ENCODE data around the gene TANGO6. TPM values are rescaled to one million over a fixed set of nuclear protein-coding genes. Genes with fewer than 3 reads are reported as not detected.

TANGO6 gene
- total RNA-seq, 1 donor from 2014 or later, result 12.8 TPM

GRCh38 chr16:68934402-68934801, 91.1 kb downstream of the TANGO6 start:
- Mint-ChIP-seq H3K4me3 (no peak overlapping the region), H3K27me3 (ENCODE audit: insufficient read depth, low read depth) (no peaks in the 10 kb centered on the region), H3K27ac (no peak overlapping the region), H3K4me1 (no peaks in the 10 kb centered on the region), H3K9me3 (no peaks in the 10 kb centered on the region), H3K36me3 (peaks cover 18% of the 10 kb centered on the region)
- Histone ChIP-seq H3K27me3 (no peaks in the 10 kb centered on the region), H4K20me1 (ENCODE audit: low read depth) (no peaks in the 10 kb centered on the region), H3K27ac (no peak overlapping the region), H3K4me1 (no peaks in the 10 kb centered on the region), H2AFZ (replicated peaks) (no peak overlapping the region), H3K9ac (no peak overlapping the region), H3K4me2 (no peak overlapping the region), H3K79me2 (ENCODE audit: low read depth) (no peaks in the 10 kb centered on the region), H3K4me3 (no peak overlapping the region), H3F3A (ENCODE audit: low read depth) (no peaks in the 10 kb centered on the region), H3K36me3 (no peaks in the 10 kb centered on the region), H3K9me3 (ENCODE audit: low read depth) (no peaks in the 10 kb centered on the region)
- no peak for DNase-seq (ENCODE audit: low spot score)
- TF ChIP-seq CTCF (IDR thresholded peaks at IDR 0.05), result no peak
- no peak for TF ChIP-seq EZH2phosphoT487 (IDR thresholded peaks at IDR 0.05)
- no peak for TF ChIP-seq EZH2 (IDR thresholded peaks at IDR 0.05)

- no peak overlapping the region for H3K27ac Mint-ChIP-seq
Observed at GRCh38 chr16:68935008-68935407, 91.7 kb downstream of the TANGO6 start.

GRCh38 chr16:68936736-68937631, 93.7 kb downstream of the TANGO6 start:
- H3F3A ChIP-seq (ENCODE audit: low read depth), result no peaks in the 10 kb centered on the region
- Mint-ChIP-seq H3K27ac (no peak overlapping the region), H3K27me3 (ENCODE audit: insufficient read depth, low read depth) (no peaks in the 10 kb centered on the region), H3K4me1 (no peaks in the 10 kb centered on the region), H3K9me3 (no peaks in the 10 kb centered on the region), H3K4me3 (no peak overlapping the region), H3K36me3 (peaks cover 7% of the 10 kb centered on the region)
- no peak overlapping the region for H2AFZ ChIP-seq (replicated peaks)
- H3K9ac ChIP-seq, result no peak overlapping the region
- no peaks in the 10 kb centered on the region for H3K27me3 ChIP-seq
- H3K4me2 ChIP-seq, result no peak overlapping the region
- peak overlapping the region; percentile 41 for H3K27ac ChIP-seq
- H3K4me1 ChIP-seq, result no peaks in the 10 kb centered on the region
- no peak overlapping the region for H3K4me3 ChIP-seq
- no peaks in the 10 kb centered on the region for H4K20me1 ChIP-seq (ENCODE audit: low read depth)
- no peak for DNase-seq (ENCODE audit: low spot score)
- H3K36me3 ChIP-seq, result no peaks in the 10 kb centered on the region
- no peaks in the 10 kb centered on the region for H3K9me3 ChIP-seq (ENCODE audit: low read depth)
- no peak for TF ChIP-seq CTCF (IDR thresholded peaks at IDR 0.05)
- TF ChIP-seq EZH2phosphoT487 (IDR thresholded peaks at IDR 0.05), result no peak
- TF ChIP-seq EZH2 (IDR thresholded peaks at IDR 0.05), result no peak
- H3K79me2 ChIP-seq (ENCODE audit: low read depth), result no peaks in the 10 kb centered on the region

More at GRCh38 chr16:68935008-68935407, 91.7 kb downstream of the TANGO6 start:
- H3K79me2 ChIP-seq (ENCODE audit: low read depth), result no peaks in the 10 kb centered on the region
- DNase-seq (ENCODE audit: low spot score), result no peak
- no peak overlapping the region for H3K4me3 Mint-ChIP-seq
- no peak for TF ChIP-seq CTCF (IDR thresholded peaks at IDR 0.05)
- TF ChIP-seq EZH2phosphoT487 (IDR thresholded peaks at IDR 0.05), result no peak
- H3K4me3 ChIP-seq, result no peak overlapping the region
- H3K9me3 Mint-ChIP-seq, result no peaks in the 10 kb centered on the region
- no peaks in the 10 kb centered on the region for H4K20me1 ChIP-seq (ENCODE audit: low read depth)
- no peaks in the 10 kb centered on the region for H3K4me1 ChIP-seq
- no peak overlapping the region for H3K4me2 ChIP-seq
- no peaks in the 10 kb centered on the region for H3K4me1 Mint-ChIP-seq
- H3K9ac ChIP-seq, result no peak overlapping the region
- H3K9me3 ChIP-seq (ENCODE audit: low read depth), result no peaks in the 10 kb centered on the region
- no peaks in the 10 kb centered on the region for H3K27me3 ChIP-seq
- H3F3A ChIP-seq (ENCODE audit: low read depth), result no peaks in the 10 kb centered on the region
- no peaks in the 10 kb centered on the region for H3K27me3 Mint-ChIP-seq (ENCODE audit: insufficient read depth, low read depth)
- no peak overlapping the region for H3K27ac ChIP-seq
- H3K36me3 ChIP-seq, result no peaks in the 10 kb centered on the region
- H3K36me3 Mint-ChIP-seq, result peaks cover 17% of the 10 kb centered on the region
- H2AFZ ChIP-seq (replicated peaks), result no peak overlapping the region
